Stomach (tissue), 9 donors: ENCODE measurements around the gene RAB4B. TPM values are rescaled to one million over a fixed set of nuclear protein-coding genes. Genes with fewer than 3 reads are reported as not detected.
A peak's percentile ranks its signal among the peaks of the same experiment; 100 is the strongest.

Experiments used
- DNase-seq, 2 donors: peaks; one replicate each; pipeline versions ENCODE4 v3.0.0 to v3.0.0-alpha.2; 2013 to 2019
- H3K27ac ChIP-seq, 5 donors: fragments of 200-600 bp in 4 of 5; sonication (generic) in 4 of 5; one replicate each; pipeline ENCODE4 v1.5.1; 2013 to 2019; ENCODE audit warnings: mild to moderate bottlenecking in 1 of 5, moderate library complexity in 1 of 5
- H3K27me3 ChIP-seq, 3 donors: fragments of 200-600 bp; sonication (generic); one replicate each; pipeline ENCODE4 v1.5.1; 2017 to 2019; ENCODE audit warnings: mixed run types in 1 of 3
- H3K36me3 ChIP-seq, 4 donors: fragments of 200-600 bp; sonication (generic); 1 replicate in 3 of 4; 2 replicates in 1 of 4; pipeline ENCODE4 v1.5.1; 2016 to 2019
- H3K4me1 ChIP-seq, 4 donors: fragments of 200-600 bp; sonication (generic); one replicate each; pipeline ENCODE4 v1.5.1; 2016 to 2019
- H3K4me3 ChIP-seq, 4 donors: fragments of 200-600 bp; sonication (generic) in 3 of 4; one replicate each; pipeline ENCODE4 v1.5.1; 2016 to 2019; ENCODE audit warnings: mild to moderate bottlenecking in 1 of 4
- H3K9me3 ChIP-seq, 4 donors: fragments of 200-600 bp; sonication (generic); one replicate each; pipeline ENCODE4 v1.5.1; 2016 to 2019
- EP300 ChIP-seq: sonication (generic); formaldehyde crosslinking; IDR thresholded peaks from one replicate; pipeline ENCODE4 v1.6.1; 2017; ENCODE audit warnings: antibody characterized with exemption
- POLR2A ChIP-seq, 4 donors: fragments of 450-650 bp; IDR thresholded peaks; one replicate each; pipeline ENCODE4 v1.6.1; 2016; ENCODE audit warnings: antibody characterized with exemption in 4 of 4, control low read depth in 2 of 4, mild to moderate bottlenecking in 1 of 4, moderate library complexity in 1 of 4
- POLR2AphosphoS5 ChIP-seq, 3 donors: sonication (generic); formaldehyde crosslinking; IDR thresholded peaks; one replicate each; pipeline ENCODE4 v1.6.1; 2016; ENCODE audit warnings: antibody characterized with exemption in 3 of 3
- WGBS, 5 donors: extraction: QIAGEN DNeasy Blood & Tissue Kit in 3 of 5; methylation state at CpG; one replicate each; pipeline versions ENCODE4 v1.1.5 to v1.1.7; 2013 to 2018; 5-methylcytosine and 5-hydroxymethylcytosine counted together
- intact Hi-C: fragments of 100-400 bp; cut with DNase I; formaldehyde crosslinking; loops from one replicate; pipeline ENCODE4 v1.15.1; 2023; ENCODE audit warnings: low total_unique reads
- polyA plus RNA-seq, 3 donors: library from polyadenylated mRNA; stranded (reverse); fragments of 200-250 nt; gene quantifications; one replicate each; pipeline ENCODE4 v1.2.3, GENCODE V29; 2013
- total RNA-seq, 5 donors: library from RNA; depleted of rRNA; stranded (reverse); fragments of >200 nt; gene quantifications; one replicate each; pipeline versions ENCODE4 v1.1.0 to v1.2.3, GENCODE V29; 2014 to 2016
- TF ChIP-seq, protein P1 (sequence below), 7 experiments: fragments of 450-650 bp in 4 of 7; fragments of 200-600 bp in 3 of 7; sonication (generic) in 3 of 7; IDR thresholded peaks; one replicate each; pipeline ENCODE4 v1.5.1; 2016 to 2019; ENCODE audit warnings: antibody characterized with exemption in 7 of 7, control low read depth in 2 of 7, mild to moderate bottlenecking in 1 of 7
- donor health status: healthy with polysubstance abuse.
- donor health status: Bipolar disorder and iron deficiency.
- donor health status: healthy.

RAB4B gene
- total and polyA plus RNA-seq, 8 donors: 10.3 to 53.7 (median 39.2) TPM; not detected in 1

DNA sequence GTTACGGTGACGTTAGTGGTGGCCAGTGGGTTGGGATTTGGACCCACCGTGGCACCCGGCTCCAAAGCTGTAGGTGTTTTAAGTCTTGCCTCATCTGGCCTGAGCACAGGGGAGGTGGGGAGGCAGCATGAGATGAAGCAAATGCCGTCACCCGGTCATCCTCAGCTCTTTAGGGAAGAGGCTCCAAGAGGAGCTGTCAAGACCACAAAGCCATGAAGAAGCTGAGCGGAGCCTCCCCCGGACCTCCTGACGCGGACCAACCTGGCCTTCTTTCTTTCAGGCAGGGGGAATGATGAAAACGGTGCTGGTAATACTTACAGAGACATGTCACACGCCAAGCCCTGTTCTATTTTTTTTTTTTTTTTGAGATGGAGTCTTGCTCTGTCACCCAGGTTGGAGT, 35.2 kb upstream of the RAB4B start:
- Histone ChIP-seq H3K4me3 (no peak overlapping the region), H3K27me3 (no peaks in the 10 kb centered on the region), H3K4me1 (peaks cover 0 to 23% (median 17%) of the 10 kb centered on the region in 4 donors), H3K9me3 (no peaks in the 10 kb centered on the region), H3K27ac (no peak overlapping the region), H3K36me3 (peaks cover 13 to 50% (median 39%) of the 10 kb centered on the region in 4 donors)
- DNase-seq: no peak
- TF ChIP-seq POLR2A (IDR thresholded peaks at IDR 0.05) (no peak), POLR2AphosphoS5 (IDR thresholded peaks at IDR 0.05) (no peak), EP300 (no peak)
- TF ChIP-seq, protein P1, sequence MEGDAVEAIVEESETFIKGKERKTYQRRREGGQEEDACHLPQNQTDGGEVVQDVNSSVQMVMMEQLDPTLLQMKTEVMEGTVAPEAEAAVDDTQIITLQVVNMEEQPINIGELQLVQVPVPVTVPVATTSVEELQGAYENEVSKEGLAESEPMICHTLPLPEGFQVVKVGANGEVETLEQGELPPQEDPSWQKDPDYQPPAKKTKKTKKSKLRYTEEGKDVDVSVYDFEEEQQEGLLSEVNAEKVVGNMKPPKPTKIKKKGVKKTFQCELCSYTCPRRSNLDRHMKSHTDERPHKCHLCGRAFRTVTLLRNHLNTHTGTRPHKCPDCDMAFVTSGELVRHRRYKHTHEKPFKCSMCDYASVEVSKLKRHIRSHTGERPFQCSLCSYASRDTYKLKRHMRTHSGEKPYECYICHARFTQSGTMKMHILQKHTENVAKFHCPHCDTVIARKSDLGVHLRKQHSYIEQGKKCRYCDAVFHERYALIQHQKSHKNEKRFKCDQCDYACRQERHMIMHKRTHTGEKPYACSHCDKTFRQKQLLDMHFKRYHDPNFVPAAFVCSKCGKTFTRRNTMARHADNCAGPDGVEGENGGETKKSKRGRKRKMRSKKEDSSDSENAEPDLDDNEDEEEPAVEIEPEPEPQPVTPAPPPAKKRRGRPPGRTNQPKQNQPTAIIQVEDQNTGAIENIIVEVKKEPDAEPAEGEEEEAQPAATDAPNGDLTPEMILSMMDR (IDR thresholded peaks at IDR 0.05): no peak
- intact Hi-C loops: no loop called here
- WGBS, 5 donors: 86 to 94% (median 91%) methylated on average over 9 to 12 of the region's 12 CpGs

DNA sequence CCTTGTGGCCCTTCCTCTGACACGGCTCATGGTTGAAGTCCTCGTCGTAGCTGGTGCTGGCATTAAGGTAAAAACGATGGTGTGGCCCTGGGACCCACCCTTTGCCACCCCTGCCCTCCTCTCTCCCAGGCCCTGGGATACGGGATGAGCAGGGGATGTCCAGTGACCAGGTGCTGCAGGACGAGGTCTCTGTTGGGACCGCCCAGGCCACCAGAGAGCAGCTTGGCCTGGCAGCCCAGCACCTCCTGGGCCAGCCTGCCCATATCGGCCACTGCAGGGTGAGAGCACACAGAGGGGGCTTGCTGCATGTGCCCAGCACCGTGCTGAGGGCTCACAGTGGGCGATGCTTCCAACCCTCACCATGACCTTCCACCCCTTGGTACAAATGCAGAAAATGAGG, 34.1 kb upstream of the RAB4B start:
- no peaks in the 10 kb centered on the region for H3K9me3 ChIP-seq
- TF ChIP-seq EP300 (no peak), POLR2A (IDR thresholded peaks at IDR 0.05) (no peak), POLR2AphosphoS5 (IDR thresholded peaks at IDR 0.05) (no peak)
- TF ChIP-seq, protein P1 (IDR thresholded peaks at IDR 0.05): no peak
- H3K27me3 ChIP-seq: no peaks in the 10 kb centered on the region
- H3K36me3 ChIP-seq: peaks cover 8 to 39% (median 28%) of the 10 kb centered on the region in 4 donors
- H3K4me3 ChIP-seq: no peak overlapping the region
- H3K27ac ChIP-seq: no peak overlapping the region
- peaks cover 4 to 31% (median 22%) of the 10 kb centered on the region in 4 donors for H3K4me1 ChIP-seq
- 86 to 98% (median 88%) methylated on average over 7 to 10 of the region's 10 CpGs for WGBS, 5 donors
- intact Hi-C loops: no loop called here
- no peak for DNase-seq

DNA sequence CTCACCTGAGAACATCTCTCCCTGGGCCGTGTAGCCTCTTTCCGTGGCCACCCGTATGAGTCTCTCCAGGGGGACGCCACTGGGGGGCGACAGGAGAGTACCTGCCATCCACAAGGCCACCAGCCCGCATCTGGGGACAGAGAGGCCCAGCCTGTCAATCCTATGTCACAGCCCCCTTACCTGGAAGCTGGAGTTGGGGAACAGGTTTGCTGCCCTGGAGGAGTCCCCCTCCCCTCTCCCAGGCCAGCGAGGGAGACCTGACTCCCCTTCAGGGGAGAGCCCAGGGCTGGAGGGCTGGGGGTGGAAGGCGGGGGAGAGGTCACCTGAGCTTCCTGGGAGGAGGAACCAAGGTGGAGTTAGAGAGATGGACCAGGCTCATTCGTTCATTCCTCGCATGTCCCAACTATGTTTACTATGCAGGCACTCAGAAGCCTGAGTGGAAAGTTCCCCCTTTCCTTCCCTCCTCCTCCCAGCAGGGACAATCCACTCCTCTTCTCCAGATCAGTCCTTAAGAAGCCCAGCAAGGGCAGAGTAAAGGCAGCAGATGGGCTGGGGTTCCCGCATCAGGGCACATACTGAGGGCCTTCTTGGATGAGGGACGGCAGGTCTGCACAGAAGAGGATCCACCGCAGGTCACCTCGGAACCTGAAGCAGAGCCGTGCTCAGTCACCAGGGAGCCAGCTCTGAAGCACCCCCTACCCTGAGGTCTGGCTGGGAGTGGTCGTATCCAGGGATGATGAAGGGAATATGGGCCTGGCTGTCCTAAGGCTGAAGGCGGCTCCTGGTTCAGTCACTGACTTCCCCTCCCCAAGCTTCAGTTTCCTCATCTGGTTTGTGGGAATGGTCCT, 33.3 kb upstream of the RAB4B start:
- no peaks in the 10 kb centered on the region for H3K27me3 ChIP-seq
- peak in 1 of 2 donors; percentile 47 for DNase-seq
- peaks cover 13 to 39% (median 28%) of the 10 kb centered on the region in 4 donors for H3K4me1 ChIP-seq
- H3K4me3 ChIP-seq: no peak overlapping the region
- H3K36me3 ChIP-seq: peaks cover 3 to 31% (median 20%) of the 10 kb centered on the region in 4 donors
- intact Hi-C loops: no loop called here
- WGBS, 5 donors: 52 to 68% (median 66%) methylated on average over 15 to 17 of the region's 17 CpGs
- TF ChIP-seq POLR2A (IDR thresholded peaks at IDR 0.05): no peak
- TF ChIP-seq EP300: no peak
- TF ChIP-seq POLR2AphosphoS5 (IDR thresholded peaks at IDR 0.05): no peak
- TF ChIP-seq, protein P1 (IDR thresholded peaks at IDR 0.05): no peak
- H3K27ac ChIP-seq: peak overlapping the region in 4 of 5 donors; percentile 24 to 58 (median 36)
- H3K9me3 ChIP-seq: no peaks in the 10 kb centered on the region

DNA sequence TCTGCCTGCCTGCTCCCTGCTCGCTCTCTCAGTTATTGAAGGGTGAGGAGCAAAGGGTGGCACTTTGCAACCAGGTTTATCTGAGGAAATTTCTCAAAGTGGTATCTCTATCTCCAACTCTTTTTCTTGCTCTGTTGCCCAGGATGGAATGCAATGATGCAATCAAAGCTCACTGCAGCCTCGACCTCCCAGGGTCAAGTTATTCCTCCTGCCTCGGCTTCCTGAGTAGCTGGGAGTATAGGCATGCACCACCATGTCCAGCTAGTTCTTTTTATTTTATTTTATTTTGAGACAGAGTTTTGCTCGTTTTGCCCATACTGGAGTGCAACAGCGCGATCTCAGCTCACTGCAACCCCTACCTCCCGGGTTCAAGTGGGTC, 32.7 kb upstream of the RAB4B start:
- Histone ChIP-seq H3K4me3 (no peak overlapping the region), H3K27me3 (no peaks in the 10 kb centered on the region), H3K4me1 (peaks cover 13 to 36% (median 26%) of the 10 kb centered on the region in 4 donors), H3K27ac (peak overlapping the region in 4 of 5 donors; percentile 24 to 58 (median 36)), H3K36me3 (peaks cover 0 to 25% (median 14%) of the 10 kb centered on the region in 4 donors), H3K9me3 (no peaks in the 10 kb centered on the region)
- intact Hi-C loops: no loop called here
- no peak for DNase-seq
- TF ChIP-seq POLR2AphosphoS5 (IDR thresholded peaks at IDR 0.05): no peak
- TF ChIP-seq POLR2A (IDR thresholded peaks at IDR 0.05): no peak
- TF ChIP-seq, protein P1 (IDR thresholded peaks at IDR 0.05): no peak
- no peak for TF ChIP-seq EP300
- 72 to 77% (median 74%) methylated on average over 7 of the region's 7 CpGs for WGBS, 5 donors
